ENCODE results near the gene ARSD.
"Not testable (repeated sequence)": the region's sequence is repeated elsewhere in the genome, so short reads cannot be mapped to it uniquely, and the experiment has no call there.

GRCh38 chrX:2978639-2979038 is 49.5 kb upstream of the ARSD start:
- not testable (repeated sequence) for TF ChIP-seq CTCF, POLR2A (IDR thresholded peaks at IDR 0.05)
